ENCODE results near the gene IFNK.

DNA sequence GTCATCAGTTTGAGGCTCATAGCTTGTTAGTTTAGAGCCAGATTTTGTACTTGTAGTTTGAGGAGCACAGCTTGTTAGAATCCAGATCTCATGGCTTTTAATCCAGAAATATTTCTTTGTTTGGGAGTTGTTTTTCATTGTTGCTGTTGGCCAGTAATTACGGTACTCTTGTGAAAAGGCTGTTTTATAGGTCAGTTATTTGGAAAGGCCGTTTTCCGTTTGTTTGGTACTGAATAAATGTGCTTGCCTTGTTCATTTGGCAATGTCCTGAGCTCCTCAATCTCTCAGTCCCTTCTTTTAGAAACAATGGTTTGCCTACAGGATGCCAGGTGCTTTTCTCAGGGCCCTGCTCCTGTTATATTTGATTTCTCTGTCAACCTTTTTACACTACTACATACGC, 10.0 kb downstream of the IFNK start:
- TF ChIP-seq, protein P1, sequence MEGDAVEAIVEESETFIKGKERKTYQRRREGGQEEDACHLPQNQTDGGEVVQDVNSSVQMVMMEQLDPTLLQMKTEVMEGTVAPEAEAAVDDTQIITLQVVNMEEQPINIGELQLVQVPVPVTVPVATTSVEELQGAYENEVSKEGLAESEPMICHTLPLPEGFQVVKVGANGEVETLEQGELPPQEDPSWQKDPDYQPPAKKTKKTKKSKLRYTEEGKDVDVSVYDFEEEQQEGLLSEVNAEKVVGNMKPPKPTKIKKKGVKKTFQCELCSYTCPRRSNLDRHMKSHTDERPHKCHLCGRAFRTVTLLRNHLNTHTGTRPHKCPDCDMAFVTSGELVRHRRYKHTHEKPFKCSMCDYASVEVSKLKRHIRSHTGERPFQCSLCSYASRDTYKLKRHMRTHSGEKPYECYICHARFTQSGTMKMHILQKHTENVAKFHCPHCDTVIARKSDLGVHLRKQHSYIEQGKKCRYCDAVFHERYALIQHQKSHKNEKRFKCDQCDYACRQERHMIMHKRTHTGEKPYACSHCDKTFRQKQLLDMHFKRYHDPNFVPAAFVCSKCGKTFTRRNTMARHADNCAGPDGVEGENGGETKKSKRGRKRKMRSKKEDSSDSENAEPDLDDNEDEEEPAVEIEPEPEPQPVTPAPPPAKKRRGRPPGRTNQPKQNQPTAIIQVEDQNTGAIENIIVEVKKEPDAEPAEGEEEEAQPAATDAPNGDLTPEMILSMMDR (IDR thresholded peaks at IDR 0.05; ENCODE audit: extremely low read depth in 1 of 2, insufficient read depth in 1 of 2, low read depth in 1 of 2, low read length in 2 of 2): no peak
- TF ChIP-seq POLR2AphosphoS5 (IDR thresholded peaks at IDR 0.05; ENCODE audit: insufficient read depth, low read depth, low read length): no peak
- no peak for TF ChIP-seq EZH2 (IDR thresholded peaks at IDR 0.05; ENCODE audit: borderline replicate concordance, low read depth, low read length, severe bottlenecking)
